WTC11 (cell line): Measurements from ENCODE around the gene MSANTD1. TPM values are rescaled to one million over a fixed set of nuclear protein-coding genes. Genes with fewer than 3 reads are reported as not detected.

Experiments used
- ATAC-seq: fragments of 200-7000 bp; cut with Tn5 transposase; 2 replicates; pipeline ENCODE4 v1.10.0; 2021; ENCODE audit warnings: mild to moderate bottlenecking, moderate library complexity
- CTCF ChIA-PET: fragments of 300-600 bp; sonication (Branson Sonifier 250); formaldehyde crosslinking; loops from one replicate; lab custom pipeline; 2021; ENCODE audit warnings: antibody characterized with exemption; lab: Charles Lee
- POLR2A ChIA-PET: fragments of 350-600 bp; sonication (Branson Sonifier 250); formaldehyde crosslinking; loops from one replicate; lab custom pipeline; 2021; ENCODE audit warnings: antibody characterized with exemption; lab: Charles Lee
- DNase-seq: peaks from one replicate; pipeline ENCODE4 v3.0.0; 2021; ENCODE audit warnings: low spot score
- H3K27ac Mint-ChIP-seq: 2 replicates; pipeline ENCODE4 v1.8.0; 2021; ENCODE audit warnings: mixed read lengths
- H3K27me3 Mint-ChIP-seq: 2 replicates; pipeline ENCODE4 v1.8.0; 2021; ENCODE audit warnings: low read depth, mild to moderate bottlenecking, moderate library complexity, mixed read lengths
- H3K36me3 Mint-ChIP-seq: 2 replicates; pipeline ENCODE4 v1.8.0; 2021; ENCODE audit warnings: mixed read lengths
- H3K4me1 Mint-ChIP-seq: 2 replicates; pipeline ENCODE4 v1.8.0; 2022; ENCODE audit warnings: mixed read lengths
- H3K4me3 Mint-ChIP-seq: 2 replicates; pipeline ENCODE4 v1.8.0; 2021; ENCODE audit warnings: mild to moderate bottlenecking, moderate library complexity, mixed read lengths
- H3K9me3 Mint-ChIP-seq: 2 replicates; pipeline ENCODE4 v1.8.0; 2021; ENCODE audit warnings: mixed read lengths
- CBFB ChIP-seq: sonication (generic); formaldehyde crosslinking; IDR thresholded peaks from 2 replicates; pipeline ENCODE4 v1.8.1; 2022; ENCODE audit warnings: mild to moderate bottlenecking, low read depth, missing genetic modification reagents
- CTCF ChIP-seq: fragments of 200-600 bp; IDR thresholded peaks from 2 replicates; pipeline ENCODE4 v1.8.0; 2022; ENCODE audit warnings: antibody characterized with exemption
- ELF4 ChIP-seq: sonication (generic); formaldehyde crosslinking; IDR thresholded peaks from 2 replicates; pipeline ENCODE4 v1.8.1; 2022; ENCODE audit warnings: low read depth, mild to moderate bottlenecking, moderate library complexity, missing genetic modification reagents
- EMX1 ChIP-seq: fragments of 250-450 bp; sonication (Bioruptor Pico); IDR thresholded peaks from 2 replicates; pipeline ENCODE4 v1.8.0; 2021; ENCODE audit warnings: mild to moderate bottlenecking
- ETV6 ChIP-seq: sonication (generic); formaldehyde crosslinking; IDR thresholded peaks from 2 replicates; pipeline ENCODE4 v1.8.1; 2022; ENCODE audit warnings: mild to moderate bottlenecking, missing genetic modification reagents
- FOXP1 ChIP-seq: sonication (generic); formaldehyde crosslinking; IDR thresholded peaks from 2 replicates; pipeline ENCODE4 v1.8.0; 2022; ENCODE audit warnings: missing genetic modification reagents, mild to moderate bottlenecking, moderate library complexity, borderline replicate concordance
- GRHL2 ChIP-seq: fragments of 250-450 bp; sonication (Bioruptor Pico); IDR thresholded peaks from 2 replicates; pipeline ENCODE4 v1.8.0; 2022; ENCODE audit warnings: mild to moderate bottlenecking, moderate library complexity; ENCODE audit not compliant: insufficient replicate concordance, severe bottlenecking
- GTF2I ChIP-seq: fragments of 250-450 bp; sonication (Bioruptor Pico); conservative IDR thresholded peaks from 2 replicates; pipeline ENCODE4 v1.4.0; 2021; ENCODE audit warnings: mild to moderate bottlenecking
- JUN ChIP-seq: sonication (generic); formaldehyde crosslinking; IDR thresholded peaks from 2 replicates; pipeline ENCODE4 v1.8.0; 2023; ENCODE audit warnings: mild to moderate bottlenecking, missing genetic modification reagents
- KAT7 ChIP-seq: sonication (generic); formaldehyde crosslinking; IDR thresholded peaks from 2 replicates; pipeline ENCODE4 v1.8.1; 2023; ENCODE audit warnings: missing genetic modification reagents, mild to moderate bottlenecking, borderline replicate concordance
- NFYB ChIP-seq: sonication (generic); formaldehyde crosslinking; conservative IDR thresholded peaks from 2 replicates; pipeline ENCODE4 v1.8.0; 2022; ENCODE audit warnings: low read depth, missing genetic modification reagents
- SMAD3 ChIP-seq: sonication (generic); formaldehyde crosslinking; IDR thresholded peaks from 2 replicates; pipeline ENCODE4 v1.8.0; 2022; ENCODE audit warnings: missing genetic modification reagents, mild to moderate bottlenecking, borderline replicate concordance
- TEAD4 ChIP-seq: sonication (generic); formaldehyde crosslinking; IDR thresholded peaks from 2 replicates; pipeline ENCODE4 v1.8.0; 2022; ENCODE audit warnings: mild to moderate bottlenecking, missing genetic modification reagents
- ZNF219 ChIP-seq: sonication (generic); formaldehyde crosslinking; IDR thresholded peaks from 2 replicates; pipeline ENCODE4 v1.8.0; 2023; ENCODE audit warnings: missing genetic modification reagents, mild to moderate bottlenecking, borderline replicate concordance
- total RNA-seq: library from RNA; stranded (reverse); gene quantifications from 3 replicates; pipeline ENCODE4 v1.2.3, GENCODE V29; 2021
- TF ChIP-seq, protein P1 (sequence below): sonication (generic); formaldehyde crosslinking; IDR thresholded peaks from 2 replicates; pipeline ENCODE4 v1.8.1; 2022; ENCODE audit warnings: low read depth, mild to moderate bottlenecking, moderate library complexity, missing genetic modification reagents, borderline replicate concordance
- TF ChIP-seq, protein P2 (sequence below): sonication (generic); formaldehyde crosslinking; IDR thresholded peaks from 2 replicates; pipeline ENCODE4 v1.8.1; 2023; ENCODE audit warnings: mild to moderate bottlenecking, missing genetic modification reagents, borderline replicate concordance
- TF ChIP-seq, protein P3 (sequence below): sonication (generic); formaldehyde crosslinking; IDR thresholded peaks from 2 replicates; pipeline ENCODE4 v1.8.1; 2022; ENCODE audit warnings: mild to moderate bottlenecking, moderate library complexity, missing genetic modification reagents
- TF ChIP-seq, protein P4 (sequence below): sonication (generic); formaldehyde crosslinking; IDR thresholded peaks from 2 replicates; pipeline ENCODE4 v1.8.1; 2022; ENCODE audit warnings: low read depth, missing genetic modification reagents, borderline replicate concordance
- TF ChIP-seq, protein P5 (sequence below): fragments of 250-450 bp; sonication (Bioruptor Pico); IDR thresholded peaks from 2 replicates; pipeline ENCODE4 v2.1.2; 2022; ENCODE audit warnings: mild to moderate bottlenecking, moderate library complexity

Gene MSANTD1
- total RNA-seq, 1 experiment from 2014 or later = 0.98 TPM

GRCh38 chr4:3261411-3262207, 12.7 kb downstream of the MSANTD1 start:
- DNase-seq (peak; percentile 6), ATAC-seq (no peak)
- Mint-ChIP-seq H3K27ac (no peak overlapping the region), H3K4me3 (no peak overlapping the region), H3K4me1 (no peaks in the 10 kb centered on the region), H3K9me3 (no peaks in the 10 kb centered on the region), H3K36me3 (no peaks in the 10 kb centered on the region), H3K27me3 (no peaks in the 10 kb centered on the region)
- TF ChIP-seq JUN (CRISPR knock-in tag) (no peak), TEAD4 (CRISPR knock-in tag) (no peak), CTCF (no peak), EMX1 (CRISPR knock-in tag) (no peak), SMAD3 (CRISPR knock-in tag) (no peak), GRHL2 (CRISPR knock-in tag) (no peak), ZNF219 (CRISPR knock-in tag) (no peak), ETV6 (no peak), FOXP1 (CRISPR knock-in tag) (no peak), GTF2I (no peak), KAT7 (no peak), CBFB (CRISPR knock-in tag) (no peak), NFYB (CRISPR knock-in tag) (no peak), ELF4 (no peak)
- TF ChIP-seq, protein P1, sequence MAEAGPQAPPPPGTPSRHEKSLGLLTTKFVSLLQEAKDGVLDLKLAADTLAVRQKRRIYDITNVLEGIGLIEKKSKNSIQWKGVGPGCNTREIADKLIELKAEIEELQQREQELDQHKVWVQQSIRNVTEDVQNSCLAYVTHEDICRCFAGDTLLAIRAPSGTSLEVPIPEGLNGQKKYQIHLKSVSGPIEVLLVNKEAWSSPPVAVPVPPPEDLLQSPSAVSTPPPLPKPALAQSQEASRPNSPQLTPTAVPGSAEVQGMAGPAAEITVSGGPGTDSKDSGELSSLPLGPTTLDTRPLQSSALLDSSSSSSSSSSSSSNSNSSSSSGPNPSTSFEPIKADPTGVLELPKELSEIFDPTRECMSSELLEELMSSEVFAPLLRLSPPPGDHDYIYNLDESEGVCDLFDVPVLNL (CRISPR knock-in tag) = no peak
- TF ChIP-seq, protein P2, sequence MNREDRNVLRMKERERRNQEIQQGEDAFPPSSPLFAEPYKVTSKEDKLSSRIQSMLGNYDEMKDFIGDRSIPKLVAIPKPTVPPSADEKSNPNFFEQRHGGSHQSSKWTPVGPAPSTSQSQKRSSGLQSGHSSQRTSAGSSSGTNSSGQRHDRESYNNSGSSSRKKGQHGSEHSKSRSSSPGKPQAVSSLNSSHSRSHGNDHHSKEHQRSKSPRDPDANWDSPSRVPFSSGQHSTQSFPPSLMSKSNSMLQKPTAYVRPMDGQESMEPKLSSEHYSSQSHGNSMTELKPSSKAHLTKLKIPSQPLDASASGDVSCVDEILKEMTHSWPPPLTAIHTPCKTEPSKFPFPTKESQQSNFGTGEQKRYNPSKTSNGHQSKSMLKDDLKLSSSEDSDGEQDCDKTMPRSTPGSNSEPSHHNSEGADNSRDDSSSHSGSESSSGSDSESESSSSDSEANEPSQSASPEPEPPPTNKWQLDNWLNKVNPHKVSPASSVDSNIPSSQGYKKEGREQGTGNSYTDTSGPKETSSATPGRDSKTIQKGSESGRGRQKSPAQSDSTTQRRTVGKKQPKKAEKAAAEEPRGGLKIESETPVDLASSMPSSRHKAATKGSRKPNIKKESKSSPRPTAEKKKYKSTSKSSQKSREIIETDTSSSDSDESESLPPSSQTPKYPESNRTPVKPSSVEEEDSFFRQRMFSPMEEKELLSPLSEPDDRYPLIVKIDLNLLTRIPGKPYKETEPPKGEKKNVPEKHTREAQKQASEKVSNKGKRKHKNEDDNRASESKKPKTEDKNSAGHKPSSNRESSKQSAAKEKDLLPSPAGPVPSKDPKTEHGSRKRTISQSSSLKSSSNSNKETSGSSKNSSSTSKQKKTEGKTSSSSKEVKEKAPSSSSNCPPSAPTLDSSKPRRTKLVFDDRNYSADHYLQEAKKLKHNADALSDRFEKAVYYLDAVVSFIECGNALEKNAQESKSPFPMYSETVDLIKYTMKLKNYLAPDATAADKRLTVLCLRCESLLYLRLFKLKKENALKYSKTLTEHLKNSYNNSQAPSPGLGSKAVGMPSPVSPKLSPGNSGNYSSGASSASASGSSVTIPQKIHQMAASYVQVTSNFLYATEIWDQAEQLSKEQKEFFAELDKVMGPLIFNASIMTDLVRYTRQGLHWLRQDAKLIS = no peak
- TF ChIP-seq, protein P3, sequence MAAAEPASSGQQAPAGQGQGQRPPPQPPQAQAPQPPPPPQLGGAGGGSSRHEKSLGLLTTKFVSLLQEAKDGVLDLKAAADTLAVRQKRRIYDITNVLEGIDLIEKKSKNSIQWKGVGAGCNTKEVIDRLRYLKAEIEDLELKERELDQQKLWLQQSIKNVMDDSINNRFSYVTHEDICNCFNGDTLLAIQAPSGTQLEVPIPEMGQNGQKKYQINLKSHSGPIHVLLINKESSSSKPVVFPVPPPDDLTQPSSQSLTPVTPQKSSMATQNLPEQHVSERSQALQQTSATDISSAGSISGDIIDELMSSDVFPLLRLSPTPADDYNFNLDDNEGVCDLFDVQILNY (CRISPR knock-in tag) = no peak
- TF ChIP-seq, protein P4, sequence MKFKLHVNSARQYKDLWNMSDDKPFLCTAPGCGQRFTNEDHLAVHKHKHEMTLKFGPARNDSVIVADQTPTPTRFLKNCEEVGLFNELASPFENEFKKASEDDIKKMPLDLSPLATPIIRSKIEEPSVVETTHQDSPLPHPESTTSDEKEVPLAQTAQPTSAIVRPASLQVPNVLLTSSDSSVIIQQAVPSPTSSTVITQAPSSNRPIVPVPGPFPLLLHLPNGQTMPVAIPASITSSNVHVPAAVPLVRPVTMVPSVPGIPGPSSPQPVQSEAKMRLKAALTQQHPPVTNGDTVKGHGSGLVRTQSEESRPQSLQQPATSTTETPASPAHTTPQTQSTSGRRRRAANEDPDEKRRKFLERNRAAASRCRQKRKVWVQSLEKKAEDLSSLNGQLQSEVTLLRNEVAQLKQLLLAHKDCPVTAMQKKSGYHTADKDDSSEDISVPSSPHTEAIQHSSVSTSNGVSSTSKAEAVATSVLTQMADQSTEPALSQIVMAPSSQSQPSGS (CRISPR knock-in tag) = no peak
- TF ChIP-seq, protein P5, sequence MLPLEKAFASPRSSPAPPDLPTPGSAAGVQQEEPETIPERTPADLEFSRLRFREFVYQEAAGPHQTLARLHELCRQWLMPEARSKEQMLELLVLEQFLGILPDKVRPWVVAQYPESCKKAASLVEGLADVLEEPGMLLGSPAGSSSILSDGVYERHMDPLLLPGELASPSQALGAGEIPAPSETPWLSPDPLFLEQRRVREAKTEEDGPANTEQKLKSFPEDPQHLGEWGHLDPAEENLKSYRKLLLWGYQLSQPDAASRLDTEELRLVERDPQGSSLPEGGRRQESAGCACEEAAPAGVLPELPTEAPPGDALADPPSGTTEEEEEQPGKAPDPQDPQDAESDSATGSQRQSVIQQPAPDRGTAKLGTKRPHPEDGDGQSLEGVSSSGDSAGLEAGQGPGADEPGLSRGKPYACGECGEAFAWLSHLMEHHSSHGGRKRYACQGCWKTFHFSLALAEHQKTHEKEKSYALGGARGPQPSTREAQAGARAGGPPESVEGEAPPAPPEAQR (CRISPR knock-in tag) = no peak
- POLR2A ChIA-PET = no interaction called here
- CTCF ChIA-PET = interaction anchor here (3.2 kb wide), 1 partner anchor 57 kb away, joined by 12 read pairs; no protein-coding TSS in a partner anchor
